Measurements from ENCODE around the gene CSNK1G1.
"Not testable (repeated sequence)": the region's sequence is repeated elsewhere in the genome, so short reads cannot be mapped to it uniquely, and the experiment has no call there.

The CSNK1G1 gene

GRCh38 chr15:64333986-64334929, 21.7 kb downstream of the CSNK1G1 start:
- TF ChIP-seq ZNF274 (IDR thresholded peaks at IDR 0.05; ENCODE audit: low read depth, low read length) = no peak
- no peak overlapping the region for H3K4me3 ChIP-seq (ENCODE audit: low read length)

- no peak for TF ChIP-seq ZNF274 (IDR thresholded peaks at IDR 0.05; ENCODE audit: low read depth, low read length)
- H3K4me3 ChIP-seq (ENCODE audit: low read length) = no peak overlapping the region
These were observed 22.5 kb downstream of the CSNK1G1 start for GRCh38 chr15:64333516-64333915.

- H3K4me3 ChIP-seq (ENCODE audit: low read length) = not testable (repeated sequence)
These were observed 24.3 kb downstream of the CSNK1G1 start for GRCh38 chr15:64331668-64332067.

GRCh38 chr15:64326975-64327374, 29.0 kb downstream of the CSNK1G1 start:
- not testable (repeated sequence) for H3K4me3 ChIP-seq (ENCODE audit: low read length)

- H3K4me3 ChIP-seq (ENCODE audit: low read length) = not testable (repeated sequence)
These were observed 29.5 kb downstream of the CSNK1G1 start for GRCh38 chr15:64326458-64326857.

GRCh38 chr15:64324165-64324877, 31.7 kb downstream of the CSNK1G1 start:
- no peak overlapping the region for H3K4me3 ChIP-seq (ENCODE audit: low read length)
- TF ChIP-seq ZNF274 (IDR thresholded peaks at IDR 0.05; ENCODE audit: low read depth, low read length) = no peak

GRCh38 chr15:64315216-64315615, 40.8 kb downstream of the CSNK1G1 start:
- H3K4me3 ChIP-seq (ENCODE audit: low read length) = no peak overlapping the region
- no peak for TF ChIP-seq ZNF274 (IDR thresholded peaks at IDR 0.05; ENCODE audit: low read depth, low read length)

- no peak overlapping the region for H3K4me3 ChIP-seq (ENCODE audit: low read length)
- TF ChIP-seq ZNF274 (IDR thresholded peaks at IDR 0.05; ENCODE audit: low read depth, low read length) = no peak
These were observed 41.5 kb downstream of the CSNK1G1 start for GRCh38 chr15:64314456-64314855.

- no peak for TF ChIP-seq ZNF274 (IDR thresholded peaks at IDR 0.05; ENCODE audit: low read depth, low read length)
- H3K4me3 ChIP-seq (ENCODE audit: low read length) = no peak overlapping the region
These were observed 44.4 kb downstream of the CSNK1G1 start for GRCh38 chr15:64311566-64311965.

- H3K4me3 ChIP-seq (ENCODE audit: low read length) = no peak overlapping the region
- no peak for TF ChIP-seq ZNF274 (IDR thresholded peaks at IDR 0.05; ENCODE audit: low read depth, low read length)
These were observed 45.9 kb downstream of the CSNK1G1 start for GRCh38 chr15:64310036-64310435.

- H3K4me3 ChIP-seq (ENCODE audit: low read length) = no peak overlapping the region
- TF ChIP-seq ZNF274 (IDR thresholded peaks at IDR 0.05; ENCODE audit: low read depth, low read length) = no peak
These were observed 50.7 kb downstream of the CSNK1G1 start for GRCh38 chr15:64305261-64305660.

GRCh38 chr15:64289550-64289949, 66.4 kb downstream of the CSNK1G1 start:
- no peak overlapping the region for H3K4me3 ChIP-seq (ENCODE audit: low read length)
- no peak for TF ChIP-seq ZNF274 (IDR thresholded peaks at IDR 0.05; ENCODE audit: low read depth, low read length)

- no peak for TF ChIP-seq ZNF274 (IDR thresholded peaks at IDR 0.05; ENCODE audit: low read depth, low read length)
- no peak overlapping the region for H3K4me3 ChIP-seq (ENCODE audit: low read length)
These were observed 67.0 kb downstream of the CSNK1G1 start for GRCh38 chr15:64288999-64289398.

- TF ChIP-seq ZNF274 (IDR thresholded peaks at IDR 0.05; ENCODE audit: low read depth, low read length) = no peak
- no peak overlapping the region for H3K4me3 ChIP-seq (ENCODE audit: low read length)
These were observed 67.4 kb downstream of the CSNK1G1 start for GRCh38 chr15:64288577-64288976.

- no peak overlapping the region for H3K4me3 ChIP-seq (ENCODE audit: low read length)
- TF ChIP-seq ZNF274 (IDR thresholded peaks at IDR 0.05; ENCODE audit: low read depth, low read length) = no peak
These were observed 68.0 kb downstream of the CSNK1G1 start for GRCh38 chr15:64287953-64288352.
